HG03066 (cell line): Measurements from ENCODE around the gene KRTAP10-8.
"Not testable (repeated sequence)": the region's sequence is repeated elsewhere in the genome, so short reads cannot be mapped to it uniquely, and the experiment has no call there.

Source experiments
- ATAC-seq: cut with Tn5 transposase; IDR thresholded peaks from one replicate; pipeline ENCODE4 v1.9.1; 2021; ENCODE audit warnings: low read depth; ENCODE audit not compliant: unreplicated experiment

The KRTAP10-8 gene

DNA sequence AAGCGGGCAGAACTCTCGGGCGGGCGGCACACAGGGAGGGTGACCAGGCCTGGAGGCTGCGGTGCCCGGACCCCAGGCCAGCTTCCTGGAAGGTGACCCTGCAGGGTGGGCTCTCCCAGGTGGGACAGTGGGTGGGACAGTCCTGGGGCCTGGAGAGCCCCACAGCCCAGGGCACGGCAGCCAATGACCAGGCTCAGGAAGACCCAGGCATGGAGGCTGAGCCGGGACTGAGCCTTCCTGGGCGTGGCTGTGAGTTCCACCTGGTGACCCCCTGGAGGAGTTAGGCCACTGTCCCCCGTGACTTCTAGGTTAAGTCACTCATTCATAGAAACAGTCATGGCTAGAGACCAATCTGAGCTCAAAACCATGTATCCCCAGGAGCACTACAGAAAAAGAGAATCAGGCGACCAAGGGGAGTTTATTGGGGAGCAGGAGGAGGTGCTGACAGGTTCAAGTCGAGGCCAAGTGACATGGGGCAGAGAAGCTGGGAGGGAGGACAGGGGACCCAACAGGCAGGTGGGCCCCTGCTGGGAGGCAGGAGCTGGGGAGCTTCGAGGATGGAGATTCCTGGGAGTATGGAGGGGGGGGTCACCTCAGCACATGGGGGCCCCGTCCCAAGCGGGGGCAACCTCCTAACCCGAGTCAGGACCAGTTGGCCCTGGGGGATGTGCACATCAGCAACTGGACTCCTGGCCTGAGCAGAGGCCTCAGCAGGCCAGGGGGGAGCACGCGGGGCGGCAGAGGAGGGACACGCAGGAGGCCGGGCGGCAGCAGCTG lies 32.6 kb upstream of the KRTAP10-8 start:
- ATAC-seq = no peak

DNA sequence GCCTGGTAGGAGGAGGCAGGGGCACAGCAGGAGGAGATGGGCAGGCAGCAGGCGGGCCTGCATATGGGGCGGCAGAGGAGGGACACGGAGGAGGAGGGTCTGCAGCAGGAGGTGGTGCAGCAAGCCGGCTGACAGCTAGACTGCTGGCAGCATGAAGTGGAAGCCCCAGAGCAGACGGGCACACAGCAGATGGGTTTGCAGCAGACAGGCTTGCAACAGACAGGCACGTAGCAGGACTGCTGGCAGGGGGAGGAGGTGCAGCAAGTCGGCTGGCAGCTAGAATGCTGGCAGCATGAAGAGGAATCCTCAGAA lies 32.1 kb upstream of the KRTAP10-8 start:
- no peak for ATAC-seq

DNA sequence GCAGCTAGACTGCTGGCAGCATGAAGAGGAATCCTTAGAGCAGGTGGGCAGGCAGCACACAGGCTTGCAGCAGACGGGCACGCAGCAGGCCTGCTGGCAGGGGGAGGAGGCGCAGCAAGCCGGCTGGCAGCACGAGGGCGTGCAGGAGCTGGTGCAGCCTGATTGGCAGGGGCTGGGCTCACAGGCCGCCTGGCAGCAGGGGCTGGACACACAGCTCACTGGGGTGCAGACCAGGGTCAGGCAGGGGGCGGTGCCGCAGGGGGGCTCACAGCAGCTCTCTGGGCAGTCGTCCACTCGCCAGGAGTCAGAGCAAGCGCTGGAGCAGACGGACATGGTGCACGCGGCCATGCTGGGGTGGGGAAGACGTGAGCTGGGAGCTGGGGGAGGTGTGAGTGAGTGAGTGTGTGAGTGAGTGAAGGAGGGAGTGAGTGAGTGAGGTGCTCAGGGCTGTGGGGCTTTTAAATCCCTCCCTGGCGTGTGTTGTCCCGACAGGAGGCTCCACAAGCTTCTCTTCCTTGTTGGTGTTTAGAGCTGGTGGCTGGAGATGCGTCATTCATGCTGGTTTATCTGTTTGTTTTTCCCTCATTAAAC lies 31.6 kb upstream of the KRTAP10-8 start, which contains the start of gene KRTAP10-5:
KRTAP10-5 (minus strand) TSS at position 374 of the 591 bp plus-strand sequence; CDS start at position 348, 26 bp downstream.
- not testable (repeated sequence) for ATAC-seq

DNA sequence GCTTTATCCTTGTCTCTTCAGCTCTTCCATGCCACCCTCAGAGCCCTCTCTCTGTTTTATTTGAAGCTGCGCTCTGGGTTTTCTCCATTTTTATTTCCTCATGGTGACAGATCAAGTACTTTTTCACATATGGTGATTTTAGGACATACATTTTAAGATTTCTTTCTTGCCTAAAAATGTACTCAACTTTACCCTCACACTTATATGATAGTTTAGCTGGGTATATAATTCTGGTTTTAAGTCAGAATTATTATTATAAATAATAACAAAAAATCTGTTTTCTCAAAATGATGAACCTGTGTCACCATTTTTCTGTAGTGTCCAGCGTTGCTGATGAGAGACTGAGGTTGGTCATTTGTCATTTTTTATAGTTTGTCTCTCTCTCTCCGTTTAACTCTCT lies 30.7 kb upstream of the KRTAP10-8 start:
- ATAC-seq = no peak

DNA sequence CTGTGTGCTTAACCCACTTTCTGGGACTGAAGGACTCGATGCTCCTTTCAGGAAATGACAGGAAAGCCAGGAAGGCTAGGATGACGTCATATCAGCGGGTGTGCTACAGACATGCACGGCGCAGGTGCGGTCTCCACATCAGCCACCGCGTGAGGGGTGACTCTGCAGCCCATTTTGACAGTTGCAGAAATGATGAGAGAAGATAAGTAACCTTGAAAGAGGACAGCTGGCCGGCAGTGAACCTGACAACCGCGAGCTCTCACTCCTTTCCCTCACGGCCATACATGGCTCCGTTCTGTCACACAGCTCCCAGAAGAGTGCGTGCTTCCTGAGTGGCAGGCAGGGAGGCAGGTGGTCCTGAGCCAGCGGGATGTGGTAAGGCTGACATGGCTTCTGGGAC lies 29.8 kb upstream of the KRTAP10-8 start:
- no peak for ATAC-seq

DNA sequence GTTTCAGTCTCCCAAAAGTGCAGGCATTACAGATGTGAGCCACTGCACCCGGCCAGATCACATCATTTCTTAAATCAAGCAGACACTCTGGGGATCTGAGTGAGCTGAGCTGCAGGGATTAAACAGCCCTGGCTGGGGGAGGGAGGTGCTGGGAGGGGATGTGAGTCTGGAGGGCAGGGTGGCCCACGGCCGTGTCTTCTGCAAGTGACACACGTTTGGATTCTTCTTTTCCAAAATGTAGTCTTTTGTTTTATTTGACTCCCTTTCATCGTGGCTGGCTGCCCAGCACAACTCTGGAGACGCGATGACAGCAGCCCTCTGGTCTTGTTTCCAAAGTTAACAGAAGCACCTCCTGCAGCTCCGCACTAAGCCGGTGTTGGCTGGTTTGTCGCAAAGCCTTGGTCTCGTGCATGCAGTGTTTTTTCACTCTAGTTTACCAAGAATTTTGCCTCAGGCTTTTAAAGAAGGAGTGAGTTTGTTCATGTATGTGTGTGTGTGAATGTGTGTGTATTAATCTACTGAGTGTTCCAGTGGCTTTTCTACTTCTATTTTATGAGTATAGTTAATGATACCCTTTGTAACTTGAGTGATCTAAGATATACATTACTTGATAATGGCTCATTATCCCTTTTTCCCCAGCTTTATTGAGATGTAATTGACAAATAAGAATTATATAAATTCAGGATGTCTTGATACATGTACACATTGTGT lies 28.6 kb upstream of the KRTAP10-8 start:
- ATAC-seq = no peak

DNA sequence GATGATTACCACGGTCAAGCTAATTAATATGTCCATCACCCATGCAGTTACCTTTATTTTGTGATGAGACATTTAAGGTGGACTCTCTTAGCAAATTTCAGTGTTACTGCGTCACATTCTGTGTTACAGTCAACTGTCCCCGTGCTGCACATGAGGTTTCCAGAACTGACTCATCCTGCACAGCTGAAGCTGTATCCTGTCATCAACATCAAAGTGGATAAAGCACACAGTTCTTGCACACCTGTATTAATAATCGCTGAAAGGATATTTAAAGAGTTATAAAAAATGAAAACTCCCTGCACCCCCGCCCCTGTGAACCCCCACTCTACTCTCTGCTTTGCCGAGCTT lies 28.1 kb upstream of the KRTAP10-8 start:
- no peak for ATAC-seq

DNA sequence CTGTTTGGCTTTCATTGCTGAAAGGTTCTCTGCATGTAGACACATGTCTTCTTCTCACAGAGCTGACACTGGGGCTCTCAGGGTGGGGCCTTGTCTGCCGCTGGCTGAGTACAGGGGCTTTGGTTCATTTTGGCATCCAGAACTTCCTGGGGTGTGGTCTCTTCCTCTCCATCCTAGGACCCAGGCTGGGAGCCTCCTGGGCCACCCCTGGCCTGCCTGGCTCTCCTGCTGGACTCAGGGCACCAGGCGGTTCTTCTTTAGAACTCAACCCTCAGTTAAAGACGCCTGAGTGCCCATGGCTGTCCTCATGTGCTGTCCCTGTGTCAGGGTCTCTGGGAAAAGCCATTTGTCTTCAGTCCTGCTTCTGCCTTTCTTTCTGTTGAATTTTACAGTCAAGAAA lies 26.0 kb upstream of the KRTAP10-8 start:
- no peak for ATAC-seq

DNA sequence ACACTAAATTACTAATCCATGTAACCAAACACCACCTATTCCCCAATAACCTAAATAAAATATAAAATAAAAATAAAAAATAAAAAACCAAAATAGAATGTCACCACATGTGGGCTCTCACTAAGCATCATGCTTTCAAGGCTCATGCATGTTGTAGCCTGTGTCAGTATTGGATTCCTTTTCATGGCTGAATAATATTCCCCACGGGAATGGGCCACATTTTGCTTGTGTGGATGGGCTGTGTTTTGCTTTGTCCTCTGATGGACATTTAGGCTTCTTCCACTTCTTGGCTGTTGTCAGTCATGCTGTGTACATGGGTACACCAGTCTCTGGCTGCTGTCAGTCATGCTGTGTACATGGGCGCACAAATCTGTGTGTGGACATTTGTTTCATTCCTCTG lies 22.8 kb upstream of the KRTAP10-8 start:
- no peak for ATAC-seq

DNA sequence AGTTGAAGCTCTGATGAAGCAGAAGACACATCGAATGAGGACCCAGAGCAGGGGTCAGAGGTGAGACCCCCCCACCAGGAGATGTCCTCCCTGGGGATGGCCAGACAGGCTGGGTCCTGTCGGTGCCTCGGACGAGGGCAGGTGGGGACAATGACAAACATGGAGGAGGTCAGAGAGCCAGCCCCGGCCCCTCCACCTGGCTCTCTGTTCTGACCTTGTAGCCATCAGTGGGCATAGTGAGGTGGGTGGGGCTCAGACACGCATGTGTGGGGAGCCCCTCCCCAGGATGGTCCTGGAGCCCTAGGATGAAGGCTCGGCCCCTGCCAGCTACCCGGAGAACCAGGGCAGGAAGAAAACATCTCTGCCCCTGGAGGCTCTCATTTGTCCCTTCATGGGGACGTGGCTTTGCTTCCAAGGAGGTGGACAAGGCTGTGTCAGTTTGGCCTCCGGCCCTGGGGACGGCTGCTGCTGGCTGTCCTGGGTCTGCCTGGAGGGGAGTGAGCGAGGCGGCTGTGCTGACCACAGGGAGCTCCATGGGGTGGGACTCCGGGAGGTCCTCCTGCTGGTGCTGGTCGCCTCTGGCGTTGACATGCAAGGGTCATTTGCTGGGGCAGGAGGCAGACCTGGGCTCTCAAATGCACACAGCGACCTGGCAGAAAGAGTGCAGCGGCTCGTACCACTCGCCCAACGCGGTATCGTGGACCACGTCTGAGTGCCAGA lies 22.1 kb upstream of the KRTAP10-8 start:
- ATAC-seq = no peak

DNA sequence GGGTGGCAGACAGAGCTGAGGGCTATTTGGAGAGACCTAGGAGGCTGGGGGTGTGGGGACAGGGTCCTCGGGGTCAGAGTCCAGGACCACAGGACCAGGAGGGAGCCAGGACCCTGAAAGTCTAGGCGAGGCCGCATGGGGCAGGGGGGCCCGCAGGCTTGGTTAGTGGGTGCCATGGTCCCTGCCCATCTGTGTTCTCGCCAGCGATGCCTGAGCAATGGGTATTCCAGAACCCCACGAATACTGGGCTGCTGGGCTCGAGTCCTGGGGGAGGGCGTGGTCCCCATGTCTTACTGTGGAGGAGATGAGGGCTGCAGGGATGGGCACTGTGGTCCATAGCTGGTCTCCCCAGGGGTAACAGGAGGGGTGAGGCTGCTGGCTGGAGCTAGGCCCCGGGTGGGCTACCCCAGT lies 21.6 kb upstream of the KRTAP10-8 start:
- ATAC-seq = no peak

DNA sequence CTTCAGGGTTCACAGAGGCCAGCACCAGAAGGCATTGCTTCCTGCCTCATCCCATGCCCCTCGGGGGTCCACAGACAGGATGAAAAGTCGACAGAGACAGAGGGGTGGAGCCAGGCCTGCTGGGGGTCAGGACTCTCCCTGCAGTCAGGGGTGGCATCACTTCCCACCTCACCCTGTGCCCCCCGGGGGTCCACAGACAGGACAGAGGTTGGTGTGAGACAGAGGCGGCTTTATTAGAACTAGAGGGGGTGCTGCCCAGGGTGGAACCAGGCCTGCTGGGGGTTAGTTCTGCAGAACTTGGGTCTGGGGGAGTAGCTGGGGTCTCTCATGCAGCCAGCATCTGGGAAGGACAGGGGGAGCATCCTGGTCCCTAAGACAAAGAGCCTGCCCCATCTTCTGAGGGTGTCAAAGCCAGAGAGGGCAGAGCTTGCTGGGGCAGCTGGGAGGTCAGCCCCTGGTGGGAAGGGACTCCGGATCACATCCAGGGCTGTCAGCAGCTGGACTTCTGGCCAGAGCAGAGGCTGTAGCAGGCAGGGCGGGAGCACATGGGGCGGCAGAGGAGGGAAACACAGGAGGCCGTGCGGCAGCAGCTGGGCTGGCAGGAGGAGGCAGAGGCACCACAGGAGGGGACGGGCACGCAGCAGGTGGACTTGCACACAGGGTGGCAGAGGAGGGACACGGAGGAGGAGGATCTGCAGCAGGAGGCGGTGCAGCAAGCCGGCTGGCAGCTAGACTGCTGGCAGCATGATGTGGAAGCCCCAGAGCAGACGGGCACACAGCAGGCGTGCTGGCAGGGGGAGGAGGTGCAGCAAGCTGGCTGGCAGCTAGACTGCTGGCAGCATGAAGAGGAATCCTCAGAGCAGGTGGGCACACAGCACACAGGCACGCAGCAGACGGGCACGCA lies 20.7 kb upstream of the KRTAP10-8 start:
- ATAC-seq = not testable (repeated sequence)

DNA sequence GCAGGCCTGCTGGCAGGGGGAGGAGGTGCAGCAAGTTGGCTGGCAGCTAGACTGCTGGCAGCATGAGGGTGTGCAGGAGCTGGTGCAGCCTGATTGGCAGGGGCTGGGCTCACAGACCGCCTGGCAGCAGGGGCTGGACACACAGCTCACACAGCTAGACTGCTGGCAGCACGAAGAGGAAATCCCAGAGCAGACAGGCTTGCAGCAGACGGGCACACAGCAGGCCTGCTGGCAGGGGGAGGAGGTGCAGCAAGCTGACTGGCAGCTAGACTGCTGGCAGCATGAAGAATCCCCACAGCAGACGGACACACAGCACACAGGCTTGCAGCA lies 20.1 kb upstream of the KRTAP10-8 start:
- not testable (repeated sequence) for ATAC-seq

DNA sequence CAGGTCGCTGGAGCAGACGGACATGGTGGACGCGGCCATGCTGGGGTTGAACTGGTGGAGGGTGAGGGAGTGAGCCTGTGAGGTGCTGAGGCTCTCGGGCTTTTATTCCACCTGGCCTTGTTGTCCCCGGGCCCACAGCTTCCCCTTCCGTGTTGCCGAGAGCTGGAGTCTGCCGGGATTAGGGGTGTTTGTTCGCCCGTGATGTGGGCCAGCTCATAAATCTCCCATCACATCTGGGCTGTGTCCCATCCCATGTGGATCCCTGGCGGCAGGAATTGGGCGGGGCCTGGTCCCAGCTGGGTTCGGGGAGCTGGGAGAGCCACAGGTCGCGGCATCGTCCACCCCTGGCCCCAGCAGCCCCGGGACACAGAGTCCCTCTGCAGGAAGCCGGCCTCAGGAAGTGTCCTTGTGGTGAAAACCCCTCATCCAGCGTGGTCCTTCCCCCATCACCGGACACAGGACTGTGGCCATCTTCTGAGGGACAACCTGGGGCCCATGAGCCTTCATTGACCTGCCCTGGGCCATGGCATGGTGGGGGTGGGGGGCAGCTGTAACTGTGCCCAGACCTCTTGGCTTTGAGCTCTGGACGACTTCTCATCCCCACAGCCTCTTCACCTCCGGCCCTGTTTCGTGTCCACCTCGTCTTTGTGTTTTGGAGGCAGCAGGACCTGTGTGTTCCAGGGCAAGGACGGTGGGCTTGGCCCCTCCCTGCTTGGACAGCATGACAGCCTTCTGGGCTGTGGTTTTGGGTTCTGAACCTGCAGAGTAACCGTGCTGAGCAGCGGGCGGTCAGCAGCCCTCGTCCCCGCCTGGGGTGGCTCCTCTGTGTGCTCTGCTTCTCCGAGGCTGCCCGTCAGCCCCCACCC lies 19.2 kb upstream of the KRTAP10-8 start, which contains the start of gene KRTAP10-6:
KRTAP10-6 (minus strand) TSS at position 60 of the 866 bp plus-strand sequence; CDS start at position 39, 21 bp downstream.
- no peak for ATAC-seq

DNA sequence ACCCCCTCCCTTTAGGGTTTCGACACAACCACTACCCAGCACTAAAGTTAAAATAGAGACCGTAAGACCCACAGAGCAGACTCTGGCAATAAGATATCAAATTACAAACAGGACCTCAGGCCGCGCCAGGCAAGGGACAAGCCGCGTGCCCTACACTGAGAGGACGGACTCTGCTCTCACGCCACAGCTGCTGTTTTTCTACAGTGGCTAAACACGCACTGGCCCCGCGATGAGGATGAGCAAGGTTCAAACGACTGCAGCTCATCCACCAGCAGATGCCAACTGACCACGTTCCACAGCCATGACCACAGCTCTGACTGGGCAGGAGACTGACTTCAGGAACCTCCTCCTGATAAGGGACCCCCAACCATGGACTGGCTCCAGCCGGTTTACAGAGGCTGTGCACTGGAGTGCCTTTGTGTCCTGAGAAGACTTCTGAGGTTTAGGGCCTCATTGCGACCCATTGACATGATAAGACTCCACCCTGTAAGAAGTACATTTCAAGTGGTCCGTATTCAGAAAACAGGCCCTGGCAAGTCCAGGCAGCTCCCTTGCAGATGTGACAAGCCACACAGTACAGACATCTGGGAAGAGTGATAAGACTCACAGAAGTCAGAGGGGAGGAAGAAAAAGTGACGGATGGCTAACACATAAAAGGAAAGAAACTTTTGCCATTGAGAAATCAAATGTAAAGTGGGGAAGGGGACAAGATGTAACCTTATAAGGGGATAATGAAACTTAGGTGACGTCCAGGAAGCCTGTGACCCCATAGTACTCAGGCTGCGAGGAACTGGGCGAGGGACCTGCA lies 18.1 kb upstream of the KRTAP10-8 start:
- ATAC-seq = no peak

DNA sequence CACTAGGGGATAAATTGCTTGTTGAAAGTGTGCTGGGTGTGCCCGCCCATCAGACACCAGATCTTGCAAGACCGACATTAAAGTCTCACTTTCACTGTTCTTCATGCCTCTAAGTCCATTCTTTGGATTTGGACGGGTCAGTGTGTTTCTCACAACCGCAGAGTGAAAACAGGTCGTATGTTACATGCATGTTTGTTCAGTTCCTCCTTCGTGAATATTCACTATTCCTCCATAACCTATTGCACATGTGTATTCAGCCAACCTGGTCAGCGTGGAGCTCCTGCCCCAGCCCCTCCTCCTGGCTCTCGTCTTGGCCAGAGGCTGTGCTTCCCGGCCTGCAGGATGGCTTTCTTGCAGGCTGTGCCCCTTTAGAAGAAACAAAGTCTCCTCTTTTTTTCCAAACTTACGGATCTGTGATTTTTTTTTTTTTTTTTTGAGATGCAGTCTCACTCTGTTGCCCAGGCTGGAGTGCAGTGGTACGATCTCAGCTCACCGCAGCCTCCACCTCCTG lies 17.4 kb upstream of the KRTAP10-8 start:
- no peak for ATAC-seq

DNA sequence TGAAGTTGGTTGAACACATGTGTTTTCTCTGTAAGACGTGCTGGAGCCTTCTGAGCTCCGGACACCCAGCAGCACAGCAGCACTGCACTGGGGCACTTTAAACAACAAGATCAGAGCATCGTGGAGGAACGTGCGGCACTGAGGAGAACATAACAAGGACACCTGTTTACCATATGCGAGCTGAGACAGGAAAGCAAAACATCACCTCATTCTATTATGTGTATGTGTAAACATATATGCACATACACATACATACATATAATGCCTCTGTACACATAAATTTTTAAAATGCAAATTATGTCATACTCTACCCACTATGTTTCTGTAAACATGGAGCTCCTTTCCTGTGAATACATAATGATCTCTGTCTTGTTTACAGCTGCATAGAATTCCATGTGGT lies 16.4 kb upstream of the KRTAP10-8 start:
- ATAC-seq = no peak

DNA sequence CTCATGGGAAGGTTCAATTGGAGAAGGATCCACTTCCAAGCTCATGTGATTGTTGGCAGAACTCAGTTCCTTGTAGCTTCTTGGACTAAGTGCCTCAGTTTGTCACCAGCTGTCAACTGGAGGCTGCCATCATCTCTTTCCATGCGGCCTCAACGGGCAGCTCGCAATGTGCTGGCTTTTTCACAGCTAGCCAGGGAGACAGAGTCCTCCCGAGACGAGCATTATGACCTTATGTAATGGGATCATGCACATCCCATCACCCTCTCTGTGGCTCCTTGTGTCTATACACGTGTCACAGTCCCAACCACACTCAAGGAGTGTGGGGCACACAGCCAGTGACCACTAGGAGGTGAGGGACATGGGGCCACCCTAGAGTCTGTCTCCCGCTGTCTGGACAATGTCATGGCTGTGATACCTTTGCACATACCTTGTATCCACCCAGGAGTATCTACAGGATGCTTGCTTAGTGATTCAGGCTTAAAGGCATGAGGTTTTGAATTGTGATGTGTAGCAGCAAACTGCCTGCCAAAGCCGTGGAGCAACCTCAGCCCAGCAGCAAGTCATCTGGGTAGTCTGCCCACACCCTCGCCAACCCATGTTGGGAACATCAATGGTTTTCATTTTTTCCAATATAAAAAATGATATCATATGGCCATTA lies 15.7 kb upstream of the KRTAP10-8 start:
- no peak for ATAC-seq
